MM.1S (cell line): ENCODE measurements around the gene MYRFL.

Source experiments
- DNase-seq: peaks from one replicate; pipeline ENCODE4 v3.0.0-alpha.2; 2015
- H2AFZ ChIP-seq: fragments of 300-600 bp; sonication (generic); 2 replicates; pipeline ENCODE4 v1.6.0; 2016; ENCODE audit warnings: antibody characterized with exemption, low read length
- H3F3A ChIP-seq: fragments of 300-600 bp; sonication (generic); 2 replicates; pipeline ENCODE4 v1.6.1; 2016; ENCODE audit warnings: mild to moderate bottlenecking, antibody characterized with exemption, low read length, moderate library complexity, mixed read lengths; ENCODE audit not compliant: insufficient read depth
- H3K27ac ChIP-seq: fragments of 300-600 bp; sonication (generic); 2 replicates; pipeline ENCODE4 v1.5.1; 2016; ENCODE audit warnings: mild to moderate bottlenecking, low read length
- H3K27me3 ChIP-seq: fragments of 300-600 bp; sonication (generic); replicated peaks from 2 replicates; pipeline ENCODE4 v1.6.0; 2016; ENCODE audit warnings: low read length; ENCODE audit not compliant: insufficient read depth
- H3K36me3 ChIP-seq: fragments of 300-600 bp; sonication (generic); replicated peaks from 2 replicates; pipeline ENCODE4 v1.6.1; 2016; ENCODE audit warnings: mild to moderate bottlenecking, low read length, mixed read lengths; ENCODE audit not compliant: insufficient read depth
- H3K4me1 ChIP-seq: fragments of 300-600 bp; sonication (generic); 2 replicates; pipeline ENCODE4 v1.6.1; 2016; ENCODE audit warnings: low read length, mixed read lengths
- H3K4me2 ChIP-seq: fragments of 300-600 bp; sonication (generic); 2 replicates; pipeline ENCODE4 v1.6.0; 2016; ENCODE audit warnings: low read depth, low read length
- H3K4me3 ChIP-seq: fragments of 300-600 bp; sonication (generic); 2 replicates; pipeline ENCODE4 v1.5.1; 2016; ENCODE audit warnings: low read length, mixed read lengths
- H3K79me2 ChIP-seq: fragments of 300-600 bp; sonication (generic); 2 replicates; pipeline ENCODE4 v1.6.1; 2016; ENCODE audit warnings: mixed run types, low read length, mixed read lengths
- H3K9ac ChIP-seq: fragments of 300-600 bp; sonication (generic); 2 replicates; pipeline ENCODE4 v1.6.1; 2016; ENCODE audit warnings: low read length, mixed read lengths
- H3K9me2 ChIP-seq: fragments of 300-600 bp; sonication (generic); replicated peaks from 2 replicates; pipeline ENCODE4 v1.6.1; 2016; ENCODE audit warnings: mild to moderate bottlenecking, low read length, mixed read lengths; ENCODE audit not compliant: insufficient read depth
- H3K9me3 ChIP-seq: fragments of 300-600 bp; sonication (generic); replicated peaks from 2 replicates; pipeline ENCODE4 v1.6.1; 2016; ENCODE audit warnings: mild to moderate bottlenecking, low read length, mixed read lengths; ENCODE audit not compliant: insufficient read depth
- H4K20me1 ChIP-seq: fragments of 300-600 bp; sonication (generic); 2 replicates; pipeline ENCODE4 v1.6.1; 2016; ENCODE audit warnings: mild to moderate bottlenecking, low read length, moderate library complexity, mixed read lengths; ENCODE audit not compliant: insufficient read depth
- CTCF ChIP-seq: fragments of 300-600 bp; sonication (generic); IDR thresholded peaks from 2 replicates; pipeline ENCODE4 v1.5.1; 2016; ENCODE audit warnings: antibody characterized with exemption, low read length, mixed read lengths
- EZH2 ChIP-seq: fragments of 300-600 bp; sonication (generic); optimal IDR thresholded peaks from 2 replicates; pipeline ENCODE3; 2017; ENCODE audit warnings: low read depth, mild to moderate bottlenecking, antibody characterized with exemption, low read length, mixed read lengths
- EZH2phosphoT487 ChIP-seq: fragments of 300-600 bp; sonication (generic); IDR thresholded peaks from 2 replicates; pipeline ENCODE4 v1.6.1; 2018; ENCODE audit warnings: antibody characterized with exemption, low read length

MYRFL gene

GRCh38 chr12:69987579-69988091 is 162.6 kb downstream of the MYRFL start:
- Histone ChIP-seq H3K27ac (no peak overlapping the region), H3K4me2 (no peak overlapping the region), H3K9me2 (no peaks in the 10 kb centered on the region), H3K27me3 (no peaks in the 10 kb centered on the region), H2AFZ (no peak overlapping the region), H3K36me3 (no peaks in the 10 kb centered on the region), H3K9ac (no peak overlapping the region), H3K4me3 (no peak overlapping the region), H3K79me2 (no peaks in the 10 kb centered on the region), H3F3A (no peaks in the 10 kb centered on the region), H3K4me1 (no peaks in the 10 kb centered on the region), H4K20me1 (no peaks in the 10 kb centered on the region), H3K9me3 (no peaks in the 10 kb centered on the region)
- TF ChIP-seq CTCF (no peak), EZH2 (no peak), EZH2phosphoT487 (no peak)
- no peak for DNase-seq

- no peaks in the 10 kb centered on the region for H3K9me3 ChIP-seq
- H2AFZ ChIP-seq = no peak overlapping the region
- H3K9me2 ChIP-seq = no peaks in the 10 kb centered on the region
- H3K27ac ChIP-seq = no peak overlapping the region
- no peak overlapping the region for H3K4me3 ChIP-seq
- H4K20me1 ChIP-seq = no peaks in the 10 kb centered on the region
- no peaks in the 10 kb centered on the region for H3K27me3 ChIP-seq
- H3K9ac ChIP-seq = no peak overlapping the region
- H3K4me1 ChIP-seq = no peaks in the 10 kb centered on the region
- no peaks in the 10 kb centered on the region for H3K36me3 ChIP-seq
- no peak for DNase-seq
- no peaks in the 10 kb centered on the region for H3K79me2 ChIP-seq
- no peaks in the 10 kb centered on the region for H3F3A ChIP-seq
- no peak overlapping the region for H3K4me2 ChIP-seq
- TF ChIP-seq CTCF (no peak), EZH2phosphoT487 (no peak), EZH2 (no peak)
Observed at GRCh38 chr12:69988481-69989321, 163.7 kb downstream of the MYRFL start.

GRCh38 chr12:69991690-69992288 is 166.8 kb downstream of the MYRFL start:
- no peaks in the 10 kb centered on the region for H3K79me2 ChIP-seq
- no peaks in the 10 kb centered on the region for H3K36me3 ChIP-seq
- no peaks in the 10 kb centered on the region for H3F3A ChIP-seq
- no peak overlapping the region for H3K27ac ChIP-seq
- H3K4me1 ChIP-seq = no peaks in the 10 kb centered on the region
- H3K4me2 ChIP-seq = no peak overlapping the region
- H3K27me3 ChIP-seq = no peaks in the 10 kb centered on the region
- no peak overlapping the region for H2AFZ ChIP-seq
- no peak overlapping the region for H3K9ac ChIP-seq
- no peaks in the 10 kb centered on the region for H4K20me1 ChIP-seq
- no peak overlapping the region for H3K4me3 ChIP-seq
- no peaks in the 10 kb centered on the region for H3K9me2 ChIP-seq
- no peak for TF ChIP-seq EZH2
- no peak for TF ChIP-seq CTCF
- TF ChIP-seq EZH2phosphoT487 = no peak
- DNase-seq = no peak
- no peaks in the 10 kb centered on the region for H3K9me3 ChIP-seq
